ENCODE data around the gene FERMT3. TPM values are rescaled to one million over a fixed set of nuclear protein-coding genes. Genes with fewer than 3 reads are reported as not detected.

FERMT3 gene
- total RNA-seq, 6 experiments from 2014 or later: 5.1 to 17.3 (median 8.1) TPM

- ATAC-seq: no peak
- H3K4me1 ChIP-seq: peaks cover 0 to 4% (median 0%) of the 10 kb centered on the region in 4 donors
- no peak overlapping the region for H3K27ac ChIP-seq
- no peak for DNase-seq
- no peaks in the 10 kb centered on the region for H3K27me3 ChIP-seq
- TF ChIP-seq, protein P1, sequence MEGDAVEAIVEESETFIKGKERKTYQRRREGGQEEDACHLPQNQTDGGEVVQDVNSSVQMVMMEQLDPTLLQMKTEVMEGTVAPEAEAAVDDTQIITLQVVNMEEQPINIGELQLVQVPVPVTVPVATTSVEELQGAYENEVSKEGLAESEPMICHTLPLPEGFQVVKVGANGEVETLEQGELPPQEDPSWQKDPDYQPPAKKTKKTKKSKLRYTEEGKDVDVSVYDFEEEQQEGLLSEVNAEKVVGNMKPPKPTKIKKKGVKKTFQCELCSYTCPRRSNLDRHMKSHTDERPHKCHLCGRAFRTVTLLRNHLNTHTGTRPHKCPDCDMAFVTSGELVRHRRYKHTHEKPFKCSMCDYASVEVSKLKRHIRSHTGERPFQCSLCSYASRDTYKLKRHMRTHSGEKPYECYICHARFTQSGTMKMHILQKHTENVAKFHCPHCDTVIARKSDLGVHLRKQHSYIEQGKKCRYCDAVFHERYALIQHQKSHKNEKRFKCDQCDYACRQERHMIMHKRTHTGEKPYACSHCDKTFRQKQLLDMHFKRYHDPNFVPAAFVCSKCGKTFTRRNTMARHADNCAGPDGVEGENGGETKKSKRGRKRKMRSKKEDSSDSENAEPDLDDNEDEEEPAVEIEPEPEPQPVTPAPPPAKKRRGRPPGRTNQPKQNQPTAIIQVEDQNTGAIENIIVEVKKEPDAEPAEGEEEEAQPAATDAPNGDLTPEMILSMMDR (IDR thresholded peaks at IDR 0.05): no peak
- TF ChIP-seq POLR2A (IDR thresholded peaks at IDR 0.05): no peak
- peaks cover 12 to 74% (median 26%) of the 10 kb centered on the region in 4 donors for H3K36me3 ChIP-seq
- H3K9me3 ChIP-seq: no peaks in the 10 kb centered on the region
- 96% methylated on average over 20 of the region's 27 CpGs for WGBS (ENCODE audit: insufficient coverage, low coverage, low lambda C conversion rate, missing lambda C conversion rate)
- H3K4me3 ChIP-seq: no peak overlapping the region
- intact Hi-C loops (cut with DNase I): no loop called here
Observed at GRCh38 chr11:64203421-64204079, 3.0 kb upstream of the FERMT3 start.

DNA sequence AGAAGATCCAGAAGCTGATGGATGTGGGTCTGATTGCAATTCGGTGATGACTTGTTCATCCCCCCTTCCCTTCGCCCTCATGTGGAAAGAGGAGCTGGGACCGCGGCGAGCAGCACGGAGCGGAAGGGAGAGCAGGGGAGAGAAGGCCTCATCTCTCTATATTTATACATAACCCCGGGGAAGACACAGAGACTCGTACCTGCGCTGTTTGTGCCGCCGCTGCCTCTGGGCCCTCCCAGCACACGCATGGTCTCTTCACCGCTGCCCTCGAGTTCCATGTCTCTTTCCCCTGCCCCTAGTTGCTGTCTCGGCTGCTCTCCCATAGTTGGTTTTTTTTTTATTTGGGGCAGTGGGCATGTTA is 2.5 kb upstream of the FERMT3 start:
- no peak for DNase-seq
- no peak overlapping the region for H3K27ac ChIP-seq
- H3K36me3 ChIP-seq: peaks cover 12 to 69% (median 23%) of the 10 kb centered on the region in 4 donors
- 82% methylated on average over 10 of the region's 16 CpGs for WGBS (ENCODE audit: insufficient coverage, low coverage, low lambda C conversion rate, missing lambda C conversion rate)
- TF ChIP-seq POLR2A (IDR thresholded peaks at IDR 0.05): no peak
- TF ChIP-seq, protein P1 (IDR thresholded peaks at IDR 0.05): no peak
- no peaks in the 10 kb centered on the region for H3K9me3 ChIP-seq
- intact Hi-C loops (cut with DNase I): no loop called here
- H3K4me1 ChIP-seq: peaks cover 0 to 6% (median 0%) of the 10 kb centered on the region in 4 donors
- H3K27me3 ChIP-seq: no peaks in the 10 kb centered on the region
- H3K4me3 ChIP-seq: no peak overlapping the region
- ATAC-seq: no peak

DNA sequence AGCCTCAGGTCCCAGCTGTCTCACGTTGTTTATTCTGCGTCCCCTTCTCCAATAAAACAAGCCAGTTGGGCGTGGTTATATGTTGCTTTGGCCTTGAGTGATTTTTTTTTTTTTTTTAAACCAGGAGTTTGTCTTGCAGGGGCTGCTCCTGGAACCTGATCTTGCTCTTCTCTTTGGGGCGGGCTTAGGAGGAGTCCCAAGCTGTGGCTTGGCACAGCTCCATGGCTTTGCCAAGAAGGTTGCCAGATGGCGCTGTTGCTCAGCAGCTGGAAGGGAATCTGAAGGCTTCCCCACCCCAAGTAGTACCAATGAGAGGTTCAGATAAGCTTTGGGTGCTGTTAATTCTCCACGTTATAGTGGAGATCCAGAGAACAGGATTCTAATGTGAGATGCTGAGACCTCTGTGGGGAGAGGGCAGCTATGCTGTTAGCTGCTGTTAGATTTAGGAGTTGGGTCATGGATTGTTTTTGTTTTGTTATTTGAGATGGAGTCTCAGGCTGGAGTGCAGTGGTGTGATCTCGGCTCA is 2.0 kb upstream of the FERMT3 start:
- Histone ChIP-seq H3K27me3 (no peaks in the 10 kb centered on the region), H3K27ac (peak overlapping the region in 2 of 3 donors; percentile 13 to 36), H3K9me3 (no peaks in the 10 kb centered on the region), H3K4me1 (peaks cover 0 to 6% (median 0%) of the 10 kb centered on the region in 4 donors), H3K4me3 (no peak overlapping the region), H3K36me3 (peaks cover 12 to 66% (median 22%) of the 10 kb centered on the region in 4 donors)
- peak; percentile 79 to 85 (median 81) for DNase-seq
- intact Hi-C loops (cut with DNase I): no loop called here
- ATAC-seq: peak; percentile 57 to 67 (median 58)
- WGBS (ENCODE audit: insufficient coverage, low coverage, low lambda C conversion rate, missing lambda C conversion rate): 39% methylated on average over 6 of the region's 7 CpGs
- TF ChIP-seq, protein P1 (IDR thresholded peaks at IDR 0.05): peak; percentile 49 to 68 (median 65)
- no peak for TF ChIP-seq POLR2A (IDR thresholded peaks at IDR 0.05)

DNA sequence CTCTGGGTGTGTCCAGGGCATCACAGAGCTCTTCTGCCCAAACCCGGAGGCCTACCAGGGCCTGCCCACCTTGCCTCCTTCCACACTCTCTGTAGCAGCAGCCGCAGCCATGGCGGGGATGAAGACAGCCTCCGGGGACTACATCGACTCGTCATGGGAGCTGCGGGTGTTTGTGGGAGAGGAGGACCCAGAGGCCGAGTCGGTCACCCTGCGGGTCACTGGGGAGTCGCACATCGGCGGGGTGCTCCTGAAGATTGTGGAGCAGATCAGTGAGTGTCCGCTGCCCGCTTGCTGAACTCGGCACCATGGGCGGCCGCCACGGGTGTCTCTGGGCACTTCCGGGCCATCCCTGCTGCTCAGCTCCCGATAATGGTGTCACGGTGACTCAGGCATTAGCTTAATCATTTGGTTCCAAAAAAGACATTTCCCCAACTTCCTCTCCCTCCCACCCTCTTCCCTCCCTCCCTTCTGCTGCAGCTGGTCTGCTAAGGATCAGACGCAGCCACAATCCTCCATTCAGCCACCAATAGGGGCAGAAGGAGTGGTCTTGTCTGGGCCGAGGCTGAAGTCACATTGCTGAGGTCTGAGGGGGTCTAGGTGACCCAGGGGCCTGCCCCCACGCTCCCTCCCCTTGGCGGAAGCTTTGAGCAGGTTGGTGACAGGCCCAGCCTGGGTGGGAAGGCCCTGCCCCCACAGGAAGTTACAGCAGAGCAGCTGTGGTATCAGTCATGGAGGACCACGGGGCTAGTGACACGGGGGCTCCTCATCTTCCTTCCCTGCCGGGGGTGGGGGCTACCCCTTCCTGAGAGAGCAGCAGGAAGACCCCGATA is 950 bp downstream of the FERMT3 start:
- Histone ChIP-seq H3K36me3 (peaks cover 12 to 45% (median 15%) of the 10 kb centered on the region in 4 donors), H3K4me1 (peaks cover 0 to 6% (median 0%) of the 10 kb centered on the region in 4 donors), H3K9me3 (no peaks in the 10 kb centered on the region), H3K27ac (peak overlapping the region; percentile 68 to 88 (median 85)), H3K4me3 (peak overlapping the region; percentile 25 to 48 (median 37)), H3K27me3 (no peaks in the 10 kb centered on the region)
- ATAC-seq (peak; percentile 46 to 66 (median 56)), DNase-seq (peak; percentile 71 to 79 (median 76))
- intact Hi-C loops (cut with DNase I): no loop called here
- TF ChIP-seq POLR2A (IDR thresholded peaks at IDR 0.05): peak; percentile 42
- TF ChIP-seq, protein P1 (IDR thresholded peaks at IDR 0.05): no peak
- WGBS (ENCODE audit: insufficient coverage, low coverage, low lambda C conversion rate, missing lambda C conversion rate): 30% methylated on average over 21 of the region's 30 CpGs
